ENCODE results near the gene MAP2.

GRCh38 chr2:209663656-209664055 lies 239.8 kb downstream of the MAP2 start:
- TF ChIP-seq, protein P1, sequence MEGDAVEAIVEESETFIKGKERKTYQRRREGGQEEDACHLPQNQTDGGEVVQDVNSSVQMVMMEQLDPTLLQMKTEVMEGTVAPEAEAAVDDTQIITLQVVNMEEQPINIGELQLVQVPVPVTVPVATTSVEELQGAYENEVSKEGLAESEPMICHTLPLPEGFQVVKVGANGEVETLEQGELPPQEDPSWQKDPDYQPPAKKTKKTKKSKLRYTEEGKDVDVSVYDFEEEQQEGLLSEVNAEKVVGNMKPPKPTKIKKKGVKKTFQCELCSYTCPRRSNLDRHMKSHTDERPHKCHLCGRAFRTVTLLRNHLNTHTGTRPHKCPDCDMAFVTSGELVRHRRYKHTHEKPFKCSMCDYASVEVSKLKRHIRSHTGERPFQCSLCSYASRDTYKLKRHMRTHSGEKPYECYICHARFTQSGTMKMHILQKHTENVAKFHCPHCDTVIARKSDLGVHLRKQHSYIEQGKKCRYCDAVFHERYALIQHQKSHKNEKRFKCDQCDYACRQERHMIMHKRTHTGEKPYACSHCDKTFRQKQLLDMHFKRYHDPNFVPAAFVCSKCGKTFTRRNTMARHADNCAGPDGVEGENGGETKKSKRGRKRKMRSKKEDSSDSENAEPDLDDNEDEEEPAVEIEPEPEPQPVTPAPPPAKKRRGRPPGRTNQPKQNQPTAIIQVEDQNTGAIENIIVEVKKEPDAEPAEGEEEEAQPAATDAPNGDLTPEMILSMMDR (conservative IDR thresholded peaks at IDR 0.05 in 1 of 2, IDR thresholded peaks at IDR 0.05 in 1 of 2; ENCODE audit: low read depth in 1 of 2, low read length in 2 of 2) = no peak
- no peak for TF ChIP-seq EZH2 (IDR thresholded peaks at IDR 0.05; ENCODE audit: low read length, missing control alignments)
